Heart left ventricle (tissue), 16 donors: ENCODE data around the gene SLC15A3. TPM values are rescaled to one million over a fixed set of nuclear protein-coding genes. Genes with fewer than 3 reads are reported as not detected.

Source experiments
- ATAC-seq, 4 donors: fragments of 200-7000 bp; cut with Tn5 transposase; one replicate each; pipeline ENCODE4 v1.9.1; 2020 to 2022; ENCODE audit warnings: moderate library complexity in 4 of 4, mild to moderate bottlenecking in 3 of 4, moderate number of reproducible peaks in 1 of 4
- DNase-seq, 5 donors: peaks; one replicate each; pipeline ENCODE4 v3.0.0-alpha.2; 2020
- H3K27ac ChIP-seq, 12 donors: fragments of 200-600 bp; sonication (generic) in 4 of 12; one replicate each; pipeline versions ENCODE4 v1.5.0 to v1.8.0; 2016 to 2022; ENCODE audit warnings: mild to moderate bottlenecking in 2 of 12
- H3K27me3 ChIP-seq, 9 donors: fragments of 200-600 bp; sonication (generic) in 2 of 9; one replicate each; pipeline versions ENCODE4 v1.5.1 to v1.8.0; 2016 to 2022; ENCODE audit warnings: mild to moderate bottlenecking in 3 of 9
- H3K36me3 ChIP-seq, 9 donors: fragments of 200-600 bp; sonication (generic) in 2 of 9; one replicate each; pipeline versions ENCODE4 v1.5.0 to v1.8.0; 2018 to 2022; ENCODE audit warnings: mild to moderate bottlenecking in 2 of 9
- H3K4me1 ChIP-seq, 12 donors: fragments of 200-600 bp; sonication (generic) in 4 of 12; one replicate each; pipeline versions ENCODE4 v1.5.0 to v1.8.0; 2016 to 2022; ENCODE audit warnings: mild to moderate bottlenecking in 3 of 12
- H3K4me3 ChIP-seq, 12 donors: fragments of 200-600 bp; sonication (generic) in 4 of 12; one replicate each; pipeline versions ENCODE4 v1.5.0 to v1.8.0; 2017 to 2022; ENCODE audit warnings: mild to moderate bottlenecking in 9 of 12, moderate library complexity in 4 of 12
- H3K9me3 ChIP-seq, 12 donors: fragments of 200-600 bp; sonication (generic) in 4 of 12; one replicate each; pipeline versions ENCODE4 v1.5.0 to v1.8.0; 2016 to 2022; ENCODE audit warnings: mild to moderate bottlenecking in 1 of 12
- POLR2A ChIP-seq, 2 donors: fragments of 450-650 bp; IDR thresholded peaks; one replicate each; pipeline ENCODE4 v1.6.1; 2017; ENCODE audit warnings: antibody characterized with exemption in 2 of 2, mild to moderate bottlenecking in 2 of 2, moderate library complexity in 2 of 2
- WGBS, 4 donors: extraction: QIAGEN DNeasy Blood & Tissue Kit in 2 of 4; methylation state at CpG; one replicate each; pipeline versions ENCODE4 v1.1.5 to v1.1.7; 2013 to 2018; 5-methylcytosine and 5-hydroxymethylcytosine counted together
- intact Hi-C, 10 donors: fragments of 100-400 bp; cut with DNase I; formaldehyde crosslinking; loops; one replicate each; pipeline versions ENCODE4 v1.11.1 to v1.14.2; 2022
- polyA plus RNA-seq, 2 donors: library from polyadenylated mRNA; stranded (reverse); fragments of 200-250 nt; gene quantifications; one replicate each; pipeline ENCODE4 v1.2.3, GENCODE V29; 2013
- total RNA-seq, 9 donors: library from RNA; depleted of rRNA in 2 of 9; stranded (reverse); fragments of >200 nt in 2 of 9; fragmentation: NEBNext Ultra II Directional in 3 of 9; extraction: Animal tissue kit (Norgen Biotek cat#: 25700) in 3 of 9; gene quantifications; one replicate each; pipeline versions ENCODE4 v1.1.0 to v1.2.4, GENCODE V29; 2016 to 2023
- TF ChIP-seq, protein P1 (sequence below), 12 donors: fragments of 200-600 bp; sonication (generic) in 4 of 12; IDR thresholded peaks; one replicate each; pipeline versions ENCODE4 v1.5.0 to v1.8.0; 2018 to 2022; ENCODE audit warnings: antibody characterized with exemption in 12 of 12, mild to moderate bottlenecking in 5 of 12
- donor health status: ischemic (EF 13 %, LVEDD 7.1; RV severe dilation, severe dysfunction).
- donor health status: healthy with polysubstance abuse.
- donor health status: DM: no; HTN: yes; CAD: no.
- donor health status: DM: no; HTN: no; CAD: no.
- donor health status: ischemic (EF 25% LVEDD 6.9; RV normal size, moderate dysfunction).
- donor health status: ischemic (EF 25% LVEDD 5.7; RV mildly dilated, moderate dysfunction).
- donor health status: healthy.
- donor health status: DM: yes; HTN: yes; CAD: no.
- donor health status: ischemic (EF 35%, LVEDD 5.7; RV mildly dilated, moderate dysfunction).
- donor health status: nonischemic (EF 11% LVEDD 7.7; RV severe dilation, severe dysfunction).
- donor health status: DM: yes; HTN: yes; CAD: no.
- donor health status: PGD.
- donor health status: ischemic (EF 29% LVEDD 5.4; RV normal size, mild dysfunction).
- donor health status: nonischemic (EF 23%, LVEDD 6.1; RV moderate dilation, normal function).

SLC15A3 gene
- total and polyA plus RNA-seq, 11 donors = 11.9 to 85.1 (median 19.1) TPM

DNA sequence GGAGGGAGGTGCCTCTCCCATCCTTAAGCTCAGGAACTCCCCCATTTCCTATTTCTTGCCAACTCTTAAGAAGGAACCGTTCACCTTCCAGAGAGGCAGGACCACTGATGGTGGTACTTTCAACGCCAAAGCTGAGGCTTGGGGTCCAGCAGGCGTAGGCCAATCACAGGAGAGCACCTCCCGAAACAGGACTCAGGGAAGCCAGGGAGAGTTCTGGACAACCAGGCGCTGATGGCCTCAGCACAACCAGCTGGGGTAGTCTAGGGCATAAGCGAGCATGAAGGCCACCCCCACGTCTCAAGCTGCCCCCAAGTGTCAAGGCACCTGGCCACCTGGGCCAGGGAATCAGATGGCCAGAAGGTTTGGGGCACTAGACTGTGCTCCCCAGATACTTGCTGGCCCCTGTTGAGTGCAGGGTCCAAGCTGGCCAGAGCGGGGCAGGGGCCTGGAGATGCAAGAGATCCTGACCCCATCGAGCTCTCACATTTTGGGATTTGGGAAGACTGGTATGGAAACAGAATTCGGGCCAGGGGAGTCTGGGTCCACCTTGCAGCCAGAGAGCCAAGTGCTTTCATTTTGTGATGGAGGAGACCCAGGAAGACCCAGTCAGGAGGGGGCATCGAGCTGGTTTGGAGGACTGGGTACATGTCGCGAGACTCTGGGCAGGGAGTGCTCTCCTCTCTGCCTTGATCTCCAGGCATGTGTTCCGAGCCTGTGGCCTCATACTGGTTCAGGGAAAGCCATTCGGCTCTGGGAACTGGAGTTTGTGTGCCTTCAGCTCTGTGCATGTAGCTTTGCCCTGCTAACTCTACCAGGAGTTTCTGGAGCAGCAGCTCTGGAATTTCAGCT lies 20.4 kb upstream of the SLC15A3 start:
- DNase-seq (no peak), ATAC-seq (no peak)
- Histone ChIP-seq H3K4me1 (peaks cover 0 to 14% (median 0%) of the 10 kb centered on the region in 12 donors), H3K36me3 (no peaks in the 10 kb centered on the region), H3K27me3 (no peaks in the 10 kb centered on the region), H3K27ac (peak overlapping the region in 1 of 12 donors; percentile 76), H3K9me3 (peaks cover 0 to 8% (median 0%) of the 10 kb centered on the region in 12 donors), H3K4me3 (peak overlapping the region in 3 of 12 donors; percentile 6 to 57 (median 32))
- 87 to 90% (median 89%) methylated on average over 10 to 15 of the region's 15 CpGs for WGBS, 4 donors
- intact Hi-C loops = no loop called here
- no peak for TF ChIP-seq POLR2A (IDR thresholded peaks at IDR 0.05)
- TF ChIP-seq, protein P1, sequence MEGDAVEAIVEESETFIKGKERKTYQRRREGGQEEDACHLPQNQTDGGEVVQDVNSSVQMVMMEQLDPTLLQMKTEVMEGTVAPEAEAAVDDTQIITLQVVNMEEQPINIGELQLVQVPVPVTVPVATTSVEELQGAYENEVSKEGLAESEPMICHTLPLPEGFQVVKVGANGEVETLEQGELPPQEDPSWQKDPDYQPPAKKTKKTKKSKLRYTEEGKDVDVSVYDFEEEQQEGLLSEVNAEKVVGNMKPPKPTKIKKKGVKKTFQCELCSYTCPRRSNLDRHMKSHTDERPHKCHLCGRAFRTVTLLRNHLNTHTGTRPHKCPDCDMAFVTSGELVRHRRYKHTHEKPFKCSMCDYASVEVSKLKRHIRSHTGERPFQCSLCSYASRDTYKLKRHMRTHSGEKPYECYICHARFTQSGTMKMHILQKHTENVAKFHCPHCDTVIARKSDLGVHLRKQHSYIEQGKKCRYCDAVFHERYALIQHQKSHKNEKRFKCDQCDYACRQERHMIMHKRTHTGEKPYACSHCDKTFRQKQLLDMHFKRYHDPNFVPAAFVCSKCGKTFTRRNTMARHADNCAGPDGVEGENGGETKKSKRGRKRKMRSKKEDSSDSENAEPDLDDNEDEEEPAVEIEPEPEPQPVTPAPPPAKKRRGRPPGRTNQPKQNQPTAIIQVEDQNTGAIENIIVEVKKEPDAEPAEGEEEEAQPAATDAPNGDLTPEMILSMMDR (IDR thresholded peaks at IDR 0.05) = no peak

DNA sequence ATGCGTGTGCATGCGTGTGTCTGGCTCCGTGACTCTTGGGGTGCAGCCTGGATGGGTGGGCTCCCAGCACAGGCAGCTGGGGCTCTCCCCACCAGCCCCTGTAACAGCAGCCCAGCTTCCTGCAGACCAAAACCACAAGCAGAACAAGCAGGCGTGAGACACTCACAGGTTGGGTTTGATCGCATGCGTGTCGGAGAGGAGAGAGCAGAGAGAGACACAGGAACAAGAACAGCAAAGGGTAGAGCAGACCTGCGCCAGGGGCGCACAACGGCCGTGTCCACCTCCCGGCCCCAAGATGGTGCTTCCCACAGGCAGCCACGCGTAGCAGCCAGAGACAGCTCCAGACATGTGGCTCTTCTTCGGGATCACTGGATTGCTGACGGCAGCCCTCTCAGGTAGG lies 19.5 kb upstream of the SLC15A3 start, which contains the start of gene CD6:
Gene CD6 (plus strand): TSS at position 161 of the 400 bp plus-strand sequence. CDS start 186 bp downstream, at position 347.
- WGBS, 4 donors = 84 to 93% (median 90%) methylated on average over 16 of the region's 16 CpGs
- Histone ChIP-seq H3K9me3 (peaks cover 0 to 8% (median 0%) of the 10 kb centered on the region in 12 donors), H3K4me1 (peaks cover 0 to 14% (median 0%) of the 10 kb centered on the region in 12 donors), H3K27ac (peak within 1 kb of the TSS in 1 of 12 donors; percentile 76), H3K36me3 (no peaks in the 10 kb centered on the region), H3K27me3 (no peaks in the 10 kb centered on the region), H3K4me3 (peak within 1 kb of the TSS in 2 of 12 donors; percentile 32 to 57)
- ATAC-seq (peak in 1 of 4 donors; percentile 19), DNase-seq (no peak)
- intact Hi-C loops = loop anchor here in 6 of 10 donors (2.0 kb wide), 3 partner anchors 157 to 217 kb away; no protein-coding TSS in a partner anchor
- TF ChIP-seq, protein P1 (IDR thresholded peaks at IDR 0.05) = no peak
- no peak for TF ChIP-seq POLR2A (IDR thresholded peaks at IDR 0.05)

DNA sequence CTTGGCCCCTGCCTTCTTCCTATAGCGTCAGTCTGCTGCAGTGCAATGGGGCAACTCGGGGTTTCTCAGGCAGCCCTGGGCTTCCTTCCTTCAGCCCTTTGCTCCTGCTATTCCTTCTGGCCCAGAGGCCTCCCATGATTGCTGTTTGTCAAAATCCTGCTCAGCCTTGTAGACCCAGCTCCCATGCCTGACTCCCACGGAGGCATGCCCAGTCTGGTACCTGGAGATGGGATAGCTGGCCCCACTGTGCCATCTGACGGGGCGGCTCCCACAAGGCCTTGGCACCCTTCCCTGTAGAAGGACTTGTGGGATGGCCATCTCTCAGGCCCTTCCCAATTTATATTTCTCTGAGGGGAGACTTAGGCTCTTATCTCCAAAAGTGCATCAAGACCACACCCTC lies 18.9 kb upstream of the SLC15A3 start:
- TF ChIP-seq POLR2A (IDR thresholded peaks at IDR 0.05) = no peak
- TF ChIP-seq, protein P1 (IDR thresholded peaks at IDR 0.05) = no peak
- H3K4me3 ChIP-seq = no peak overlapping the region
- H3K9me3 ChIP-seq = peaks cover 0 to 8% (median 0%) of the 10 kb centered on the region in 12 donors
- WGBS, 4 donors = 64 to 83% (median 80%) methylated on average over 4 to 5 of the region's 5 CpGs
- peaks cover 0 to 14% (median 0%) of the 10 kb centered on the region in 12 donors for H3K4me1 ChIP-seq
- DNase-seq (no peak), ATAC-seq (no peak)
- H3K36me3 ChIP-seq = no peaks in the 10 kb centered on the region
- intact Hi-C loops = loop anchor here in 7 of 10 donors (1.0 to 2.0 kb wide), 5 partner anchors 158 to 218 kb away; no protein-coding TSS in a partner anchor
- no peak overlapping the region for H3K27ac ChIP-seq
- H3K27me3 ChIP-seq = no peaks in the 10 kb centered on the region

DNA sequence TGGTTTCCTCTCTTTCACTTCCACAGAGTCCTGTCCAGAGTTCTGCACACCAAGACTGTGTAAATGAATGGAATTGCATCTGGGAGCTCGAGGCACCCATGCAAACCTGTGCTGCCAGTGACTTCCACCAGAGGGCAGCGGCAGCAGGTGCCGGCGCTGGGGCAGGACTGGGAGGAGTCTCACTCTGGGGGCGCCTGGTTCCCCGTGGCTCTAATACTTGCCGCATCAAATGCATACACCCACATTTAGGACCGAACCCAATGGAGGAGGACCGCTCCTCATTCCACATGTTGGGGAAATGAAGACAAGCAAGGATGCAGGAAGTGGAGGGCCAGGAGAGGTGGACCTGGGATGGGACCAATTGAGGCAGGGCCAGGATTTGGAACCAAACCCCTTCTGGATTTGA lies 18.4 kb upstream of the SLC15A3 start:
- peaks cover 0 to 8% (median 0%) of the 10 kb centered on the region in 12 donors for H3K9me3 ChIP-seq
- 12 to 17% (median 13%) methylated on average over 9 of the region's 9 CpGs for WGBS, 4 donors
- peak; percentile 42 to 82 (median 57) for DNase-seq
- intact Hi-C loops = loop anchor here in 7 of 10 donors (1.0 to 2.0 kb wide), 5 partner anchors 158 to 218 kb away; no protein-coding TSS in a partner anchor
- no peak overlapping the region for H3K27ac ChIP-seq
- peak; percentile 62 to 79 (median 76) for ATAC-seq
- no peak overlapping the region for H3K4me3 ChIP-seq
- H3K36me3 ChIP-seq = no peaks in the 10 kb centered on the region
- no peaks in the 10 kb centered on the region for H3K27me3 ChIP-seq
- H3K4me1 ChIP-seq = peaks cover 0 to 14% (median 0%) of the 10 kb centered on the region in 12 donors
- TF ChIP-seq, protein P1 (IDR thresholded peaks at IDR 0.05) = peak; percentile 75 to 89 (median 84)
- TF ChIP-seq POLR2A (IDR thresholded peaks at IDR 0.05) = no peak
